Central memory CD4-positive, alpha-beta T cell (primary cell): ENCODE data around the gene UBR4.
"Not testable (repeated sequence)": the region's sequence is repeated elsewhere in the genome, so short reads cannot be mapped to it uniquely, and the experiment has no call there.

ENCODE experiments used
- DNase-seq: peaks from one replicate; pipeline ENCODE4 v3.0.0; 2022
- total RNA-seq, 3 experiments: gene quantifications; one replicate each; lab custom pipeline; 2026; lab: John Stamatoyannopoulos, UW

UBR4 gene
- 362 to 510 (median 403) reads per million in 3 experiments for total RNA-seq

DNA sequence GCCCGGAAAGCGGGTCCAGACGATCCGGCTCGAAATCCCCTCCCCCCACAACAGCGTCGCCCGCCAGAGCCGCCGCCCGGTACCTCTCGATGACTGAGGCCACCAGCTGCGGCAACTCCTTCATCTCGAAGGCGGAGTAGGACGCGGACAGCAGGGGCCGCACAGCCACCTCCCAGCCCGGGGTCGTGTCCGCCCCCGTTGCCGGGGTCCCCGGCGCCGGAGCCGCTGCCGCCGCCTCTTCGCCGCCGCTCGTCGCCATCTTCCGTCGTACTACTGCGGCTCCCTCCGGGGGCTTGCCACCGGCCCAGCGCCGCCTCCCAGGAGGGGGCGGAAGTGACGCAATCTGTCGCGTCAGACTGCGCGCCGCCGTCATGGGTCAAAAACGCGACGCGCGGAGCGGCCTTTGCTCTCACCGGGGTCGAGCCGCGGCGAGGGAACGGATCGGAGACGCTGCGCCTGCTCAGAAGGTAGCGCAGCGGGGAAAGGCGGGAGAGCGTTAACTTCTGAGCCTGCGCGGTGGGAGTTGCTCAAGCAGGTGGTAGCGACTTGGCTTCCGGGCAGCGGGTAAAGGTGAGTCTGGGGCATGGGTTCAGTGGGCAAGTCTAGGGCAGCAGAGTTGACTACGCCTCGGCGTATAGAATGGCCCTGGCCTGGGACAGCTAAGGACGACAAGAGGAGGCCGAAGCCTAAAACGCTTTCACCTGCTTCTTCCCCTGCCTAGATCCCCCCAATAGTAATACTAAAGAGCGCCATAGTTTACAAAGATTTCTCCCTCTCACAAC, at the start of gene UBR4:
Gene UBR4, minus strand, starts transcription at position 277 of the 782 bp plus-strand sequence. Its CDS starts 18 bp downstream, at position 259.
- DNase-seq, result peak; percentile 96

DNA sequence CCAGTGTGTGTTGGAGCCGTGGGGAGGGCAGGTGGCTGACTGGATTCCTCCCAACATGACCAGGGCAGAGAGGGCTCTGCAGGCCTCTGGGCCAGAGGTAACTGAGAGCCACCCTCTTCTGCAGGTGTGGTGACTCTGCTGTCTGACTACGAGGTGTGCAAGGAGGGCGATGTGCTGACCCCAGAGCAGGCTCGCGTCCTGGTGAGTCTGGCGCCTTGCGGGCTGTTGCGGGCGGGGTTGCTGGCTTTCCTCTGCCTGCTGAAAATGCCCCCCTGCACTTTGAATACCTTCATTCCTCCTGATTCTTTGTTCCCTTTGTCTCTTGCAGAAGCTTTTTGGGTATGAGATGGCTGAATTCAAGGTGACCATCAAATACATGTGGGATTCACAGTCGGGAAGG, 48.3 kb upstream of the UBR4 start:
- no peak for DNase-seq

DNA sequence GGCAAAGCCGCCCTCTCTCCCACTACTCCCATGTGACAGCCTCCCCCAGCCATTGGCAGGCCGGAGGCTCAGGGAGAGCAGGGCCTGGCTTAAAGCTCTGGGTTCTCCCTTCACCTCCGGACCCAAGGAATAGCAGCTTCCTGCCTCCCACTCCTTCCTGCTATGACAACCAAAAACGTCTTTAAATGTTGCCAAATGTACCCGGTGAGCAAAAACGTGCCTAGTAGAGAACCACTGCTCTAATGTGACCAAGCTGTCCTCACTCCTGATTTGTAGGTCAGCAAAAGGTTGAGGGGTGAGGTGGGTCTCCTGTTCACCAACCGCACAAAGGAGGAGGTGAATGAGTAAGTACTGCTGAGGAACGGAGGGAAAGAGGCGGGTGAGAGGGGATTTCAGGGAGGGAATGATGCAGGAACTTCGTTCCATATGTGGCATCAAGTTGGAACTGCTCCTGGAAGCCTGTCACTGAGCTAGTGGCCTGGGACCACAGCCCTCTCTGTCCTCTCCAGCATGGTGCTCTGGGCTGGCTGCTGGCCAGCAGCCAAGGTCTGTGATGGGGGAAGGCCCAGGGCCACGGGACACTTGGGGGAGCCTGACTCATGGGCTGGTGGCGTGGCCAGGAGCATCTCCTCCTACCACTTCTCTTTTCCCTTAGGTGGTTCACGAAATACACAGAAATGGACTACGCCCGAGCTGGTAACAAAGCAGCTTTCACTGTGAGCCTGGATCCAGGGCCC, 47.3 kb upstream of the UBR4 start:
- DNase-seq, result no peak

DNA sequence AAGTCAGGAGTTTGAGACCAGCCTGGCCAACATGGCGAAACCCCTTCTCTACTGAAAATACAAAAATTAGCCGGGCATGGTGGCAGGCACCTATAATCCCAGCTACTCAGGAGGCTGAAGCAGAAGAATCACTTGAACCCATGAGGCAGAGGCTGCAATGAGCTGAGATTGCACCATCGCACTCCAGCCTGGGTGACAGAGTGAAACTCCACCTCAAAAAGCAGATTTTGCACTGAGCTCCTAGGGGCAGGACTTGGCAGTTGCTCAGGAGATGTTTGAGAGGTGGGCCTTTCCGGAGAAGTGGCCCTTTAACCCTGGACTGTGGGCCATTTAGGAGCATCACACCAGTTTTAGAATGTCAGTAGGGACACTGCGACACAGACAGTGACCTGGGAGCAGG, 46.2 kb upstream of the UBR4 start:
- not testable (repeated sequence) for DNase-seq

DNA sequence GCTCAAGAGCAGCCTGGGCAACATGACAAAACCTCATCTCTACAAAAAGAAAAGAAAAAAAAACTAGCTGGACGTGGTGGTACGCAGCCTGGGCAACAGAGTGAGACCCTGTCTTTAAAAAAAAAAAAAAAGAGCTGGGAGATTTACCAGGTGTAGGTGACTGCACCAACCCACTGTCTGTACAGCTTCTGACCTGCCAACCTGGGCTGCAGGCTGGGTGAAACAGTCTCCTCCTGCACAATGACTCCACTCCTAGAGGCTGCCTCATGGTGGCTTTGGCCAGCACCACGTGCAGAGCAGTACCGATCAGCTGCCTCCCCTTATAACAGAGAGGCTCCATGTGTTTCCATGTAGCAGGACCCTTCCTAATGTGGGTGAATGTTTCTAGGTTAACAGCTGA, 45.2 kb upstream of the UBR4 start:
- no peak for DNase-seq

DNA sequence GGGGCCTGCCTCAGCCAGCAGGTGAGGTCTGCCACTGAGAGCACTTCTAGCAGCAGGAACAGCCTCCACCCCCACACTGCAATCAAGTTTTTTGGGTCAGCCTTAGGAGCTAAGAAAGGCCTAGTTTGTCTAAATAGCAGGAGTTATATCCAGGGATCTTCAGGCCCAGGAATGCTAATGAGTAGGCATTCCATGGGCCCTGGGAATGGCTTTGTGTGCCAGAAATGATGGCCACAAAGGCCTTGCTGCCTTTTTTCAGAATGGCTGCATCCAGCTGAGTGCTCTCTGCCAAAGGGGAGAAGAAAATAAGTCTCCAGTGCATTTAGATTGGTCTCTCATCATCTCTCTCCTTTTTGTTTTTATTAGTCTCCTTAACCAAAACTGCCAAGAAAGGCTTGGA, 44.4 kb upstream of the UBR4 start:
- DNase-seq, result no peak

DNA sequence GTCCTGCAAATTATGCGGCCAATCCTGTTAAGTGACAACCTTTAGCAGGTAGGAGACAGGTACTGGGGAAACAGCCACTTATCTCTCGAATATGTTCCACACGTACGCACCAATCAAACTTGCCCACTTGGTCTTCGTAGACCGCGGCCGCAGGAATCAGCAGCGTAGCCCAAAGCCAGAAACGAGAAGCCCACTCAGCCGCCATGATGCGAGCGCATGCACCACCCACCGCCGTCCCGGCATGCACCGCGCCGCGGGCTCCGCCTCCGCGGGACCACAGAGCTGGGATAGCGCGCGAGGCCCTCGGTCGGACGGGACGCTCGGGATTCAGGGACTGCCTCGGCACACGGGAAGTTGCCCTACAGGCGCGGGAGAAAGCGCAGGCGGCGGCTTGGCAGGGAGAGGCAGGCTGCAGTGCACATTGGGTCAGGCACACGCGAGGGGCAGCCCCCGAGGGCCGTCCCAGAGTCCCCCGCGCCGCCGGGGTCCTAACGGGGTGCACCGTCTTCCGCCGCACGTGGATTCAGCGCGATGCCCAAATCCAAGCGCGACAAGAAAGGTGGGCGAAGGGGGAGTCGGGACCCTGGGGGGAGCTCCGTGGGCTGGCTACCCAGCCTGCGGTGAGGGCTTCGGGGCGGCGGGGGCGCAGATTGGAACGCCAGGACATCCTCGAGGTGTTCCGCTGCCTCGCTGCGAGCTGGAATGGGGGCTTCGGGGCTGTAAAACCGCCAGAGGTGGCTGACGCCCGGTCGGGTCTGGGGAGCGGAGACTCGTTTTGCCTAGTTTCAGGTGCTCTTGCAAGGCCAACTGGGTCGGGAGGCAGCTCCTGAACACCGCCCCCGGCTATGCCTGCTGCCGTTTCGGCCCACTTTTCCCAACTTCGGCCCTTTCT, 41.5 kb upstream of the UBR4 start, which contains the start of the genes EMC1 and MRTO4:
Gene EMC1, minus strand, starts transcription at position 220 of the 892 bp plus-strand sequence. Its CDS starts 15 bp downstream, at position 205.
Gene MRTO4, plus strand, starts transcription at position 501 of the 892 bp plus-strand sequence. Its CDS starts 31 bp downstream, at position 532.
- peak; percentile 88 for DNase-seq

DNA sequence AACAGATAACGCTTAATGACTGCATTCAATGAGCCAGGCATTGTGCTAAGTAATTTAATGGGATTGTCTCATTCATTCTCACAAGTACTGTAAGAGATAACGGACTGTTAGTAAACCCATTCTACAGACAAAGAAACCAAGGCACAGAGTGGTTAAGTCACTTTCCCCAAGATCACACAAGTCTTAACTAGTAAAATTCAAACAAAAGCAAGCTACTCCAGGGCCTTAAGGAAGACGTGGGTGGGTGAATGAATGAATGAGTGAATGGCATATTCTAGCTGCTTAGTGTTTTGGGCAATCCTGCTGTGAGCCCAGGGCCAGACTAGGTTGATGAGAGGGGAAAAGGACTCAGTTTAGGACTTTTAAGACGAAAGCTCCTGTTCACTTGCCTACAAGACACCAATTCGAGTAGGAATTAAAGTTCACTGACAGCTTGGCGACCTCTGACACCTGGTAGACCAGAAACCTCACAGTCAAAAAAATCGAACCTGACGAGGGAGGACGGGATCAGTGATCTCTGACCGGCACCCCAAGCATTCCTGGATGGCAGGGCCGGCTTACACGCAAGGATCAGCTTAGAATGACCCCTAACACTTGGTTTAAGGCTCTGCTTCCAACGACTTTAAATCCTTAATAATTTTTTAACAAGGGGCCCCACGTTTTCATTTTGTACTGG, 40.7 kb upstream of the UBR4 start:
- no peak for DNase-seq

DNA sequence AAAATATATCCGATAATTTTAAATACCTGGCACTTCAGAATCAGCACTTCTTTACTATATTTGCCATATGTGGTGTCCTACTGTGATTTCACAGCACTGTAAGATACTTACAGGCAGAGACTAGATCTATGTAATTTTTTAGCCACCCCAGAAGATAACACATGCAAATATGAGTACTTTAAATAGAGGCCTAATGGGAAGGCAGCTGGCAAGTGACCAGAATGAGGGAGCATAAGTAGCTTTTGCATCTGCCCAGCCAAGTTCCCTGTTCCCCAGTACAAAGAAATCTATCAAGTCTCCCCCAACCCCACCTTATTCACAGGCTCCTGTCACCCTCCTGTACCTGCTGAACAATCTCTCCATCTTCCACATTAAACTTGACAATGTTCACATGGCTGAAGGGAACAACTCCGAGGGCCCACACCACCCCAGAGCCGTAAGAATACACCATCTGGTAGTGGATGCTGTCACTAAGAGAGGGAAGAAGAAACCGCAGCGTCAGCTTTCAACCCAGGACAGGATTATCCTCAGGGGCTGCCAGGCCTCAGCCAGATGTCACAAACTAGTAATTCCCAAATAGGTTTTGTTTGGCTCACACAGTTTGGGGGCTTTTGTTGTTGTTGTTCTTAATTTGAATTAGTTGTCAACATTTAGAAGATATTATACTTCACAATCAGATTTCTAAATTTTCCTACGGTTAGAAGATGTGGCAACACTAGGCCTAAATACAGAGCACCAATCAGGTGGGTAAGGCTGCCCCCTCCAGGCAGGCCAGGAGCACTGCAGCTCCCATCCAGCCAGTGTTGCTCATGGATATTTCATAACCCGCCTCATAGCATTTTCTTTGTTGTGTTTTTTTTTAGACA, 30.8 kb upstream of the UBR4 start:
- DNase-seq, result peak; percentile 60

DNA sequence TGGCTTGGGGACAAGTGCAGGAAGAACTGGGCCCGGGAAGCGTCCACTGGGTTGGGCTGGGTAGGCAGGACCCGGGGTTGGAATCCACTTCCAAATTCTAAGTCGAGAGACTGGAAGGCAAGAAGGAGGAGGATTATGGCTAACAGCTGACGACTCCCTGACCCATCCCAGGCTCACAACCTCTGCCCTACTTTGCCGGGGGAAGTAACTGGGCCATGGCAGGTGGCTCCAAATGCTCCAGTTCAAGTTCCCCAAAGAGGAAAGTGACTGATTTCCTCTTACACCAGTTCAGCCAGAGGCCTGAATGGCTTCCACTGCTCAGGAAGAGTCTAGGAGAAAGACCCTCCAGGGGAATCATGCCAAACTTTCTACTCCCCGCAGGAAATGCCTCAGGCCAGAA, 29.8 kb upstream of the UBR4 start:
- DNase-seq, result no peak

DNA sequence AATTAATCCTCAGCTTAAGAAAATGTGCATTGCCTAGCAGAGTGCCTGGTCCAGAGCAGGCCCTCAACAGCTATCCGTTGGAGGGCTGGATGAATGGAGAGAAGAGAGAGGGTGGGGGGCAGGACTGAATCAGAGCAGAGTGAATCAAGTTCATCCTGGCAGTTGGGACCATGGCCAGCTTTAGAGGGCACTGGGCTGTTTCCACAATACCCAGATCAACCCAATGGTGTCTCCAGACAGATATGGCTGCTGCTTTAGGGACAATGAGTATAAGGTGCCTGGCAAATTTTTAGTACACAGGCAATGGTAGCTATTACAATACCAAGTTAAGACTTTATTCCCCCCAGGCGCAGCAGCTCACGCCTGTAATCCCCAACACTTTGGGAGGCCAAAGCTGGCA, 24.2 kb upstream of the UBR4 start:
- DNase-seq, result no peak

DNA sequence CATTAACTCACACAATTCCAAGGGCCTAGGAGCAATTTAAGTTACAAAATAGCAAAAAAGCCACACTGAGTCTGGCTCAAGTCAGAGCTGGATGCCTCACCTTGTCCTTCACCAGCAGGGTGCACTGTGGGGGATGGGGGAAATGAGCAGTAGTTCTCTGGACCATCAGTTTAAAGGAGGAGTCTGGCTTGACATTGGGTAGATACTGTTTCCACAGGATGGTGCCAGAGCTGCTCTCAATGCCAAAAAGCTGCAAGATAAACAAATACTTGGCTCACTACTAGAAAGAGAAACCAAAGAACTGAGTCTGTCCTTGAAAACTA, 22.4 kb upstream of the UBR4 start:
- DNase-seq, result no peak

DNA sequence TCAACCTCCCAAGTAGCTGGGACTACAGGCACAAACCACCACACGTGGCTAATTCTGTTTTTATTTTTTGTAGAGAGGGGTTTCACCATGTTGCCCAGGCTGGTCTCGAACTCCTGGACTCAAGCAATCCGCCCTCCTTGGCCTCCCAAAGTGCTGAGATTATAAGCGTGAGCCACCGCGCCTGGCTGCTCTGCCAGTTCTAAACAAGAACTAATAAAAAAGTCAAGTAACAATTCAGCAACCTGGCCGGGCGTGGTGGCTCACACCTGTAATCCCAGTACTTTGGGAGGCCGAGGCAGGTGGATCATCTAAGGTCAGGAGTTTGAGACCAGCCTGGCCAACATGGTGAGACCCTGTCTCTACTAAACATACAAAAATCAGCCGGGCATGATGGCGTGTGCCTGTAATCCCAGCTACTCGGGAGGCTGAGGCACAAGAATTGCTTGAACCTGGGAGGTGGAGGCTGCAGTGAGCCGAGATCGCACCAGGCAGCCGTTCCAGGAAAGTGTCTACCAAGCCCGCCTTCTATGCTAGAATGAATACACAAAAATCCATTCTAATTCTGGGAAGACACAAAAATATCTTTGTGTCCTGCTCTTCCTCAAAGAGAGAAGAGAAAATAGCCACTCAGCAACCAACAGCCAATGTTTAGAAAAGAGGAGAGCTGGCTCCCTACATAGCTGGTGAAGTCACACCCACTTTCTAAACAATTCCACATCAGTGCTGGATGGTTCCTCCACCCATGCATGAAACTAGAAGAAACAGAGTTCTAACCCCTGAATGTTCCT, 21.9 kb upstream of the UBR4 start:
- not testable (repeated sequence) for DNase-seq

DNA sequence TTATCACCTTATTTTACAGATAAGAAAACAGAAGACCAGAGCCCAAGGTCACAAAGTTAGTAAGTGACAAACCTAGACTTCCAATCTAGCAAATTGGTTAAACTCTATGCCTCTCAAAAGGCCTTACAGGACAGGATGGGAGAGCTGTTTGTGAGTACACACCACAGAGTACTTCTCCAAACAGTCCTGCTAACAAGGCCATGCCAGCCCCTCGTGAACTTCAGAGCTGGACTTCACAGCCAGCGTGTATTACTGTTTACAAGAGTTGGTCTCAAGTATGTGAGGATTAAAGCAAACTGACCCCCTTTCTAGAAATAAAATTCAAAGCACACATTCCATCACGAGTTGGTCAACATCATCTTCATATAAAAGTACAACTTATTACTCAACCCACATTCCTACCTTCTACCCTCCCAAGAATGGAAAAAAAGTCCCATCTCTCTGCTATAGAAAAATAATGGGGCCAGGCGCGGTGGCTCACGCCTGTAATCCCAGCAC, 19.8 kb upstream of the UBR4 start:
- no peak for DNase-seq

DNA sequence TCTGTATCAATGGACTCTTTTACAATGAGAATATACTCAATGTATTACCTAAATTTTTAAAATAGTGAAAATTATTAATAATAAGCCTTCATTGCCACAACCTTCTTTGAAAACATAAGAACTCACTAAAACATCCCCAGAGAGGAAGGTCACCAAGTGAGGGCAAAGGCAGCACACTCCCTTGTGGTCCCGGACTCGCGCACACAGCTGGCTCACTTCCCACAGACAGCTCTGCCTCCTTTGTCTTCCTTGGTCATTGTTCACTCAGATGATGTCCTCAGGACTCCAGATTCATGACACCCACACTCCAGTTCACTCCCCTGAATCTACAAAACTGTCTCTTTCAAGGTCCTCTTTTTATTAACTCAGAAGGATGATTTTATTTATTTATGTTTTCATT, 19.2 kb upstream of the UBR4 start:
- DNase-seq, result no peak

DNA sequence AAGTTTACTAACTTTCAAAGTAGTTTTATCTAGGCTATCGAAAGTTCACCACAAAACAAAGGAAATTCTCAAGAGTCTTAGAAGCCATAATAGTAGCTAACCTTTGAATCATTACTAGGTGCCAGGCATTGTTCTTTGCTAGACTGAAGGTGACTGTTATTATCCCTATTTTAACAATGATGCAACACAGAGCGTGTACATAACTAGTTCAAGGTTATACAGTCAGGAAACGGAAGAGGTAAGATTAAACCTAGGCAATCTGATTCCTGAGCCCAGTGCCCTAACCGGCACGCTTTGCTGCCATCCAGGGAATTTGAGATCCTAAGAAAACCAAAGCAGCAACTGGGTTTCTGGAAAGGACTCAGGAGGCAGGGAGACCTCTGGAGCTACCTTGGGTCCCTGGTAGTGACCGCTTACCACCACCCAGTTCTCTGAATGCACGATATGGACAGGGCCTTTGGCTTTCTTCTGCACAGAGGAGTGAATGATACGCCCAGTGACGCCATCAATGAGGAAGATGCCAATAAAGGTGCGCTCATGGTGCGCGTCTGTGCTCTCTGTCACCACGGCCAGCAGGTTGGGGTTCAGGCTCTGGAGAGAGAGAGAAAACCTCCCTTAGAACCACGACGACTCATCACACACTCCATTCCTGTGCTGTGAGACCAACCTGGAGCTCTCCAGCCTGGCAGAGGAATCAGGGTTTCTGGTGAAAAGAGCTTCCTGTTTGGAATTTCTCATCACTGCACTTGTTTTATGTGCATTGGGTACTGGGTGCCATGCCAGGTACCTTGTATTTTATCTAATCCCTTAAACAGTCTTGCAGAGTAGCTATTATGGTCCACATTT, 13.1 kb upstream of the UBR4 start:
- no peak for DNase-seq

DNA sequence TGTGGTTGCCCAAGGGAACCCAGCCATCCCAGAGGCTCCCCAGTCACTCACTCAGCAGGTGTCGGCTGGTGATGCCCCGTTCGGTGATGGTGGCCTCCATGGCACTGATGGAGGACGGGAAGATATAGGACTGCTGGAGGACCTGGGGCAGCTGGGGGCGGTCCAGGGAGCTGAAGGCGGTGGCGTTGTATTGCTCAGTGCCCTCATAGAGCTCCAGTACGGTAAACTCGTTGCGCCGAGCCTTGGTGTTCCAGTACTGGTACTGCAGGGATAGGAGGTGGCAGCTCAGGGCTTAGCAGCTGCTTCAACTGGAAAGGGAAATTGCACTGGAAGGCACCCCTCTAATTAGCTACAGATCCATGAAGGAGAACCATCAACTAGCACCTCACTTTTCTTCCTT, 12.5 kb upstream of the UBR4 start:
- no peak for DNase-seq

DNA sequence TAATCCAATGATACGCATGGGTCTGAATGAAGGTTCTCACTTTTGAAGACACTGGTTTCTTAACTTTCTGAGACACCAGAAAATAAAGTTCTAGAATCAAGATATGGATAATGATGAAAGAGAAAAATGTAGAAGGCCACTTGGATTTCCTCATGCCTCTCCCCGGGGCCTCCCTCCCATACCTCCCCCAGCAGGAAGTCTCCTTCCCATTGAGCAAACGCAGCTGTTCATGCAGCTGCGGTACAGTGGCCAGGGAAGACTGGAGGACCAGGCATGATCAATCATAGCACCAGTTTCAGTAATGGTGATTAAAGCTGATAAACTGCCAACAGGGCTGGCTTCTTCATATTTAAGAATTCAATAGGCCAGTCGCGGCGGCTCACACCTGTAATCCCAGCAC, 10.9 kb upstream of the UBR4 start:
- no peak for DNase-seq

DNA sequence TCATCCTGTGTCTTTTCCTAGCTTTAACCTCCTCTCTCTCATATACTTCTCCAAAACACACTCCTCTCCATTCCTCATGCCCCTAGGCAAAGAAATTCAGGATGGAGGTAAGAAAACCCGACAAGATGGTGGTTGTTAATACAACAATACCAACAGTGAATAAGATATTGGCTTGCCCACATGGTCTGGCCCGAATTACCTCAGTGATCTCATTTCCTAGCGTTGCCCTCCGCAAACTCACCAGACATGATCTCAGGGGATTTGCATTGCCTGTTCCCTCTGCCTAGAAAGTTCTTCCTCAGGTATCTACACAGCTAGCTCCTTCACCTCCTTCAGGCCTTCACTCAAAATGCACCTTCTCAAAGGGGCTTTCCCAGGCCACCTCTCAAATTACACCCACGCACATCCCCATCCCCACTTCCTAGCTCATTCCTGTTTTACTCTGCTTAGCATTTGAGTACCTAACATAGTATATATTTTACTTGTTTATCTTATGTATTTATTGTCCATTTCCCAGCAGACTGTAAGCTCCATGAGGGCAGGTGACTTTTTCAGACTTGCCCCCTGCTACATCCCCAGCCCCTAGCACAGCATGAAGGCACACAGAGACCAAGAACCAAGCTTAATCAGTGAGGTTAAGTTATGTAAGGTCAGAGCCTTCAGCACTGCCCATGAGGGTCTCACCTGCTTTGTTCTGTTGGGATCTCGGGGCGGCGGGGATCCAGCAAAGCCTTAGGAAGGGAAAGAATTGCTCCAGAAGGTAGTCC, 10.2 kb upstream of the UBR4 start:
- DNase-seq, result no peak
